Omental fat pad (tissue), 4 donors: ENCODE results near the gene ZNF687. TPM values are rescaled to one million over a fixed set of nuclear protein-coding genes. Genes with fewer than 3 reads are reported as not detected.
A peak's percentile ranks its signal among the peaks of the same experiment; 100 is the strongest.

Experiments
- ATAC-seq: fragments of 150-250 bp; one replicate; pipeline ENCODE4 v1.9.1; 2016; ENCODE audit warnings: mild to moderate bottlenecking, moderate library complexity; ENCODE audit not compliant: low FRiP score
- DNase-seq: peaks from one replicate; pipeline ENCODE4 v3.0.0-alpha.2; 2019; ENCODE audit warnings: low spot score
- CTCF ChIP-seq, 3 donors: fragments of 450-650 bp; IDR thresholded peaks; one replicate each; pipeline ENCODE4 v1.5.1; 2016 to 2017; ENCODE audit warnings: antibody characterized with exemption in 3 of 3, mild to moderate bottlenecking in 3 of 3, moderate library complexity in 2 of 3
- total RNA-seq, 4 donors: library from RNA; depleted of rRNA; stranded (reverse); fragments of >200 nt; gene quantifications; one replicate each; pipeline ENCODE4 v1.1.0, GENCODE V29; 2016

The ZNF687 gene
- total RNA-seq, 4 donors from 2014 or later, result 10.1 to 15.3 (median 14.2) TPM

DNA sequence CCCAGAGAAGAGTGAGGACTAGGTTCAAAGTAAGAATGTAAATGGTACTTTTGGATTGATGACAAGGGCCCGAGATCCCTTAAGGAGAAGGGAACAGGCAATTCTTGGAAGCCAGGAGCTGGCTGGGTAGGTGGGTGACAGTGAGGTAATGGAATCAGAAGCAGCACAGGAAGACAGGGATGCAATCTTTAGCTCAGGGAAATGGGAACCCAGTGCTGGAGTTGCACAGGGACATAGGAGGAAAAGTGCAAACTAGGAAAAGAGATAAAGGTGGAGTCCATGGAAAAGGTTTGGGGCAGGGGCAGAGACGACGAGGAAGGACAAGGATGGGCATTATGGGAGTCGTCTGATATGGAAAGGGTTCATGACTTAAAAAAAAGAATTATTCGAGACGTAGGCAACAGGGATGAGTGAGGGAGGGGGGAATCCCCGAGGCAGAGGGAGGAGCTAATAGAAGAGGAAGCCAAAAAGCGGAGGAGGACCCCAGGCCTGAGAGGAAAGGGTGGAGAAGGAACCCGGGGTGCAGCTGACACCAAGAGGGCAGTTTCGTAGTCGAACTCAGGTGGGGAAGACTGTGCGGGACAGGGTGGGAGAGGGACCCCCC lies 44.6 kb downstream of the ZNF687 start:
- no peak for TF ChIP-seq CTCF (IDR thresholded peaks at IDR 0.05)
- peak; percentile 62 for ATAC-seq
- DNase-seq, result no peak

DNA sequence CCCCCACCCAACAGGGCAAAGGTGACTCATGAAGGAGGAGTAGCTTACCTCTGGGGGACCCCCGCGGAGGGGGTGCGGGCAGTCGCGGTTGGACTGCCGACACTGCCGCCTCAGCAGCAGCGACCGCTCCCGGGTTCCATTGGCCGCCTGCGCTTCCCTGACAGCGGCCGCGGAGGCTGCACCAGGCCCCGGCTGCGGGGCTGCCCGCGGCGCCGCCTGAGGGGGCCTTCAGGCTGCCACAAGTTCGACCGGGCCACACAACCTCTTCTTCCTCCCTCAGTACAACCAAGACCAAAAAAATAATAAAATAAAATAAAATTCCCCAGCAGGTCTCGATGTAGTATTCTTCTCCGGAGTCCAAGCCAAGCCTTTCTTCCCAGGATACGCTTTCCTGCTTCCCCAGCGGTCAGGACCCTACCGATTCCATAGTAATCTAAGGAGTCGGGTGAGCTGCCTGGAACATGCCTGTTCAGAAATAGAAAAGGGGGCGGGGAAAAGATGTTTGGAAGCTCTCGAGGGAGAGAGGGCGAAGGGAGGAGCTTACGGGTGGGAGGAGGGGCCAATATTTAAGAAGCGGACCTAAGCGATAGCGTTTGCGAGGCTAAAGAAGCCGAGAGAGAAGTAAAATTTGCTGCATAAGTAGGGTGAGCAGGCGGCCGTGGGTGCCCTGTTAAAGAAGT lies 45.3 kb downstream of the ZNF687 start, which contains the start of gene PI4KB:
PI4KB (minus strand) TSS at position 194 of the 680 bp plus-strand sequence. CDS start 10,935 bp downstream, outside the sequence.
- ATAC-seq (peak; percentile 99), DNase-seq (peak; percentile 68)
- TF ChIP-seq CTCF (IDR thresholded peaks at IDR 0.05), result no peak

DNA sequence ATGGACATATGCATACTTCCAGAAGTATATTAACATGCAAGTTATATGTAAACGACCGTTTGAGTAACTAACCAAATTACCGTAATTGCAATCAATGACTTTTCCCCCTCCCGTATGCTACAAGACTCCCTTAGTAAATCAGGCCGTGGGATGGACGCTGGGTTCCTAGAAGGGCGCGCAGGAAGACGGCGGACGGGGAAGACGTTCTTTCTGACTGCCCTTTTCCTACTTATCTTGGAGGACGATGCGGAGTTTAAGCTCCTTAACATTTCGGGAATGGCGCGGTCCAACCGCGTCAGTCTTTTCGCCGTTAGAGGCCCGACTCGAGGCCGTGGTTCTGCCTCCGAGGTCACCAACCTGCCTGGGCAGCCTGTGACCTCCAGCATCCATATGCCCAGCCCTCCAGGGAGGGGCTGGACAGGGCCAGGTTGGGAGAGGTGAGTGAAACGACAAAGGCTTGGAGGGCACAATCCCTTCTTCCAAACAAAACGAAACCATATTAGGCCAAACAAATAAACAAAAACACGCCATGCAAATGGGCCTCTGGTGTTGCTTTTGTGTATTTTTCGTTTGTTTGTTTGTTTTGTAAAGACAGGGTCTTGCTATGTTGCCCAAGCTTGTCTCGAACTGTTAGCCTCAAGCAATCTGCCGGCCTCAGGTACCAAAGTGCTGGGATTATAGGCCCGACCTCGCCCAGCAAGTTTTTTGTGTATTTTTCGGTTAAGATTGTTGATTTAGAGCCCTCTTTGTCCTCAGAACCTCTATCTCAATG lies 46.0 kb downstream of the ZNF687 start:
- no peak for TF ChIP-seq CTCF (IDR thresholded peaks at IDR 0.05)
- ATAC-seq (peak; percentile 10), DNase-seq (no peak)

- no peak for TF ChIP-seq CTCF (IDR thresholded peaks at IDR 0.05)
- ATAC-seq (no peak), DNase-seq (no peak)
These were observed 52.7 kb downstream of the ZNF687 start for GRCh38 chr1:151334822-151335221.

- ATAC-seq, result no peak
- no peak for TF ChIP-seq CTCF (IDR thresholded peaks at IDR 0.05)
- DNase-seq, result no peak
These were observed 54.5 kb downstream of the ZNF687 start for GRCh38 chr1:151336556-151336955.

- peak in 1 of 3 donors; percentile 13 for TF ChIP-seq CTCF (IDR thresholded peaks at IDR 0.05)
- DNase-seq, result no peak
- ATAC-seq, result peak; percentile 80
These were observed 59.0 kb downstream of the ZNF687 start for GRCh38 chr1:151340870-151341754.
